ENCODE measurements around the gene SLBP.

Gene SLBP

GRCh38 chr4:1726146-1726934 lies 14.2 kb upstream of the SLBP start:
- H3F3A ChIP-seq (ENCODE audit: insufficient read depth), result peaks cover 14% of the 10 kb centered on the region
- no peak overlapping the region for H3K4me3 ChIP-seq (ENCODE audit: insufficient read depth, low read length, poor library complexity, severe bottlenecking)
- TF ChIP-seq EZH2phosphoT487 (conservative IDR thresholded peaks at IDR 0.05; ENCODE audit: low read length) (no peak), CTCF (IDR thresholded peaks at IDR 0.05; ENCODE audit: insufficient read depth, low read length, poor library complexity, severe bottlenecking) (peak; percentile 98)
- H4K20me1 ChIP-seq (ENCODE audit: low read depth, low read length), result peaks cover 10% of the 10 kb centered on the region; the same call in 1 of the 2 replicates
- H3K9me3 ChIP-seq (ENCODE audit: insufficient read depth, low read length), result no peaks in the 10 kb centered on the region
- H3K27ac ChIP-seq (ENCODE audit: low read depth, low read length), result no peak overlapping the region
- H2AFZ ChIP-seq (ENCODE audit: low read depth, low read length, severe bottlenecking), result no peak overlapping the region
- H3K9ac ChIP-seq (ENCODE audit: low read length), result no peak overlapping the region
- no peaks in the 10 kb centered on the region for H3K9me2 ChIP-seq (replicated peaks; ENCODE audit: insufficient read depth, low read length)
- H3K27me3 ChIP-seq (ENCODE audit: low read length), result no peaks in the 10 kb centered on the region
- H3K4me2 ChIP-seq (ENCODE audit: low read depth, low read length, poor library complexity, severe bottlenecking), result no peak overlapping the region
- H3K79me2 ChIP-seq (ENCODE audit: insufficient read depth, low read length), result peaks cover 87% of the 10 kb centered on the region
- peaks cover 30% of the 10 kb centered on the region for H3K36me3 ChIP-seq (ENCODE audit: low read length)

DNA sequence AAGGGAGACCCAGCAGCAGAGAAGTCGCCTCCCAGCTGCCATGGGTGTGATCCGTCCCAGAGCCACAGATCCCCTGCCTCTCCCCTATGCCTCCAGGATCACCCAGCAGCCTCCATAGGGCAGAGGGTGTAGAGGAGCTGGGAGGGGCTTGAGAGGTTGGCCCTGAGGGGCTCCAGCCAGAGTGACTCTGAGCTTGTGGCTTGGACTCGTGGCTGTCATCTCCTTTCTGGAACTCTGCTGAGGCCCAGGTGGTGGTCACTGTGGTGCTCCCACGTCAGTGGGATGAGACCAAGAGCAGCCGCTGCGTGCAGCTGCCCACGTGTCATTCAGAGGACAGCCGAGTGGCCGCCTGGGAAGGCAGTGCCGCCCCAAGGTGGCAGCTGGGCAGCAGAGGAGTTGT lies 13.4 kb upstream of the SLBP start:
- Histone ChIP-seq H3K9me3 (ENCODE audit: insufficient read depth, low read length) (no peaks in the 10 kb centered on the region), H2AFZ (ENCODE audit: low read depth, low read length, severe bottlenecking) (no peak overlapping the region), H3K4me2 (ENCODE audit: low read depth, low read length, poor library complexity, severe bottlenecking) (no peak overlapping the region), H3K9me2 (replicated peaks; ENCODE audit: insufficient read depth, low read length) (no peaks in the 10 kb centered on the region), H3K36me3 (ENCODE audit: low read length) (peaks cover 26% of the 10 kb centered on the region), H3F3A (ENCODE audit: insufficient read depth) (peaks cover 14% of the 10 kb centered on the region), H4K20me1 (ENCODE audit: low read depth, low read length) (peaks cover 10% of the 10 kb centered on the region; the same call in 1 of the 2 replicates), H3K9ac (ENCODE audit: low read length) (no peak overlapping the region), H3K27me3 (ENCODE audit: low read length) (no peaks in the 10 kb centered on the region), H3K79me2 (ENCODE audit: insufficient read depth, low read length) (peaks cover 81% of the 10 kb centered on the region), H3K4me3 (ENCODE audit: insufficient read depth, low read length, poor library complexity, severe bottlenecking) (no peak overlapping the region), H3K27ac (ENCODE audit: low read depth, low read length) (no peak overlapping the region)
- TF ChIP-seq CTCF (IDR thresholded peaks at IDR 0.05; ENCODE audit: insufficient read depth, low read length, poor library complexity, severe bottlenecking), result no peak
- TF ChIP-seq EZH2phosphoT487 (conservative IDR thresholded peaks at IDR 0.05; ENCODE audit: low read length), result no peak

DNA sequence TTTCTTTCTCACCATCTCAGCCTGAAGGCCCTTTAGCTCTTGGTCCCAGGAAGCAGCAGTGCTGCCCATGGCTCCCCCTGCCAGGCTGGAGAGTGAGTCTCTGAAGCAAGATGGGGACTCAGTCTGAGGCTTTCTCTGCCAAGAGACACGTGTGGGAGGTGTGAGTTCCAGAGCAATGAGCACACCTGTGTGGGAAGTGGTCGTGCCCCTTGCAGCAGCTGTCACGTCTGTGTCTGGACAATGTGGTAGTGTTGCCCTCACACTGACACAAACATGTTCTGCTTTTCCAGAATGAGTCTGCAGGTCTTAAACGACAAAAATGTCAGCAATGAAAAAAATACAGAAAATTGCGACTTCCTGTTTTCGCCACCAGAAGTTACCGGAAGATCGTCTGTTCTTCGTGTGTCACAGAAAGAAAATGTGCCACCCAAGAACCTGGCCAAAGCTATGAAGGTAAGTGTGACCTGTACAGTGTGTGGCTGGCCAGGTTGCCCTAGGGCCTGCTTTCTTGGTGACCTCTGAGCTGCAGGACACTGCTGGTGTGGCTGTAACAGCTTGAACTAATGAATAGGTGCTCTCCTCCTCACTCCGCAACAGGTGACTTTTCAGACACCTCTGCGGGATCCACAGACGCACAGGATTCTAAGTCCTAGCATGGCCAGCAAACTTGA lies 11.1 kb upstream of the SLBP start:
- Histone ChIP-seq H3K27me3 (ENCODE audit: low read length) (no peaks in the 10 kb centered on the region), H3K4me3 (ENCODE audit: insufficient read depth, low read length, poor library complexity, severe bottlenecking) (peak overlapping the region; percentile 87), H3K36me3 (ENCODE audit: low read length) (peaks cover 19% of the 10 kb centered on the region), H3K9me2 (replicated peaks; ENCODE audit: insufficient read depth, low read length) (no peaks in the 10 kb centered on the region), H2AFZ (ENCODE audit: low read depth, low read length, severe bottlenecking) (no peak overlapping the region), H3K9me3 (ENCODE audit: insufficient read depth, low read length) (no peaks in the 10 kb centered on the region), H3F3A (ENCODE audit: insufficient read depth) (peaks cover 34% of the 10 kb centered on the region), H3K27ac (ENCODE audit: low read depth, low read length) (peak overlapping the region; percentile 93), H4K20me1 (ENCODE audit: low read depth, low read length) (peaks cover 6% of the 10 kb centered on the region; the same call in 1 of the 2 replicates), H3K4me2 (ENCODE audit: low read depth, low read length, poor library complexity, severe bottlenecking) (peak overlapping the region; percentile 83), H3K9ac (ENCODE audit: low read length) (peak overlapping the region; percentile 97), H3K79me2 (ENCODE audit: insufficient read depth, low read length) (peaks cover 59% of the 10 kb centered on the region)
- TF ChIP-seq CTCF (IDR thresholded peaks at IDR 0.05; ENCODE audit: insufficient read depth, low read length, poor library complexity, severe bottlenecking) (no peak), EZH2phosphoT487 (conservative IDR thresholded peaks at IDR 0.05; ENCODE audit: low read length) (no peak)
